H9 (cell line): Measurements from ENCODE around the gene SLITRK6. TPM values are rescaled to one million over a fixed set of nuclear protein-coding genes. Genes with fewer than 3 reads are reported as not detected.

Source experiments
- DNase-seq: peaks from one replicate; pipeline ENCODE4 v3.0.0-alpha.2; 2017
- H2AFZ ChIP-seq: one replicate; pipeline ENCODE4 v1.6.1; 2013; ENCODE audit warnings: mild to moderate bottlenecking, low read length, control low read depth, moderate library complexity
- H2AK5ac ChIP-seq: 2 replicates; pipeline ENCODE4 v1.6.1; 2013; ENCODE audit warnings: low read length, control low read depth, mixed read lengths; ENCODE audit not compliant: insufficient read length
- H2BK120ac ChIP-seq: one replicate; pipeline ENCODE4 v1.6.1; 2013; ENCODE audit warnings: low read depth, mild to moderate bottlenecking, low read length, control low read depth, inconsistent platforms; ENCODE audit not compliant: poor library complexity, severe bottlenecking
- H2BK12ac ChIP-seq: 2 replicates; pipeline ENCODE4 v1.6.1; 2013; ENCODE audit warnings: low read length, control low read depth, mixed read lengths, low read depth; ENCODE audit not compliant: insufficient read length
- H2BK15ac ChIP-seq: 2 replicates; pipeline ENCODE4 v1.6.1; 2013; ENCODE audit warnings: low read depth, low read length, control low read depth
- H2BK20ac ChIP-seq: one replicate; pipeline ENCODE4 v1.6.1; 2013; ENCODE audit warnings: low read depth, mild to moderate bottlenecking, low read length, control low read depth, inconsistent platforms; ENCODE audit not compliant: poor library complexity, severe bottlenecking
- H2BK5ac ChIP-seq: 2 replicates; pipeline ENCODE4 v1.6.1; 2013; ENCODE audit warnings: low read length, control low read depth, mixed read lengths; ENCODE audit not compliant: insufficient read length
- H3K14ac ChIP-seq: 2 replicates; pipeline ENCODE4 v1.6.1; 2013; ENCODE audit warnings: low read length, control low read depth; ENCODE audit not compliant: insufficient read depth
- H3K18ac ChIP-seq: 2 replicates; pipeline ENCODE4 v1.6.1; 2013; ENCODE audit warnings: low read depth, mild to moderate bottlenecking, mixed read lengths, low read length, control low read depth; ENCODE audit not compliant: insufficient read length
- H3K23ac ChIP-seq: 2 replicates; pipeline ENCODE4 v1.6.1; 2013; ENCODE audit warnings: low read length, control low read depth, mixed read lengths, low read depth; ENCODE audit not compliant: insufficient read length
- H3K23me2 ChIP-seq: 2 replicates; pipeline ENCODE4 v1.6.1; 2013; ENCODE audit warnings: low read depth, mild to moderate bottlenecking, mixed read lengths, low read length, control low read depth; ENCODE audit not compliant: insufficient read length, poor library complexity, severe bottlenecking
- H3K27ac ChIP-seq: 2 replicates; pipeline ENCODE4 v1.5.1; 2013; ENCODE audit warnings: low read length, control low read depth, mixed read lengths, low read depth; ENCODE audit not compliant: insufficient read length
- H3K27me3 ChIP-seq: 2 replicates; pipeline ENCODE4 v1.6.1; 2013; ENCODE audit warnings: low read length, control low read depth, inconsistent platforms; ENCODE audit not compliant: insufficient read depth
- H3K4ac ChIP-seq: 2 replicates; pipeline ENCODE4 v1.6.1; 2013; ENCODE audit warnings: low read depth, mild to moderate bottlenecking, control low read depth, inconsistent platforms, low read length, moderate library complexity
- H3K4me1 ChIP-seq: 2 replicates; pipeline ENCODE4 v1.6.1; 2013; ENCODE audit warnings: low read length, control low read depth, inconsistent platforms; ENCODE audit not compliant: insufficient read depth
- H3K4me2 ChIP-seq: 2 replicates; pipeline ENCODE4 v1.6.1; 2013; ENCODE audit warnings: low read length, control low read depth, mixed read lengths; ENCODE audit not compliant: insufficient read length, insufficient read depth
- H3K56ac ChIP-seq: 2 replicates; pipeline ENCODE4 v1.6.1; 2013; ENCODE audit warnings: low read depth, mild to moderate bottlenecking, mixed read lengths, low read length, control low read depth; ENCODE audit not compliant: insufficient read length
- H3K79me1 ChIP-seq: 2 replicates; pipeline ENCODE4 v1.6.1; 2013; ENCODE audit warnings: low read depth, mild to moderate bottlenecking, moderate library complexity, low read length, control low read depth, inconsistent platforms; ENCODE audit not compliant: insufficient read depth, poor library complexity, severe bottlenecking
- H3K79me2 ChIP-seq: 2 replicates; pipeline ENCODE4 v1.6.1; 2013; ENCODE audit warnings: low read length, control low read depth, inconsistent platforms; ENCODE audit not compliant: insufficient read depth
- H3K9ac ChIP-seq: 2 replicates; pipeline ENCODE4 v1.6.1; 2013; ENCODE audit warnings: low read length, control low read depth, mixed read lengths; ENCODE audit not compliant: insufficient read length; ENCODE audit errors: extremely low read depth
- H3K9me3 ChIP-seq: one replicate; pipeline ENCODE4 v1.6.1; 2013; ENCODE audit warnings: low read depth, low read length, inconsistent platforms; ENCODE audit not compliant: control insufficient read depth
- H3T11ph ChIP-seq: one replicate; pipeline ENCODE4 v1.6.1; 2013; ENCODE audit warnings: mild to moderate bottlenecking, low read length, control low read depth, inconsistent platforms
- H4K20me1 ChIP-seq: one replicate; pipeline ENCODE4 v1.6.1; 2013; ENCODE audit not compliant: control insufficient read depth, insufficient read length, insufficient read depth
- H4K5ac ChIP-seq: 2 replicates; pipeline ENCODE4 v1.6.1; 2013; ENCODE audit warnings: low read depth, mild to moderate bottlenecking, mixed read lengths, low read length, control low read depth; ENCODE audit not compliant: insufficient read length
- H4K8ac ChIP-seq: replicated peaks from 2 replicates; pipeline ENCODE4 v1.6.1; 2013; ENCODE audit warnings: low read length, control low read depth, mixed read lengths, low read depth; ENCODE audit not compliant: insufficient read length
- H4K91ac ChIP-seq: 2 replicates; pipeline ENCODE4 v1.6.1; 2013; ENCODE audit warnings: low read depth, mild to moderate bottlenecking, moderate library complexity, mixed read lengths, low read length, control low read depth; ENCODE audit not compliant: insufficient read length
- H3K27ac Mint-ChIP-seq, 3 experiments: 2 replicates in 2 of 3; 3 replicates in 1 of 3; pipeline ENCODE4 v1.8.0; 2020 to 2021; ENCODE audit warnings: mixed read lengths in 3 of 3, mild to moderate bottlenecking in 1 of 3, moderate library complexity in 1 of 3
- H3K27me3 Mint-ChIP-seq: 2 replicates; pipeline ENCODE4 v1.8.0; 2021; ENCODE audit warnings: low read depth, mild to moderate bottlenecking, moderate library complexity, mixed read lengths
- H3K36me3 Mint-ChIP-seq, 3 experiments: 2 replicates in 2 of 3; 3 replicates in 1 of 3; pipeline ENCODE4 v1.8.0; 2020 to 2021; ENCODE audit warnings: low read depth in 3 of 3, mixed read lengths in 3 of 3; ENCODE audit not compliant: insufficient read depth in 1 of 3
- H3K4me1 Mint-ChIP-seq, 2 experiments: 2 replicates each; pipeline ENCODE4 v1.8.0; 2020; ENCODE audit warnings: mixed read lengths in 2 of 2
- H3K4me3 Mint-ChIP-seq, 2 experiments: 2 replicates in 1 of 2; 3 replicates in 1 of 2; pipeline ENCODE4 v1.8.0; 2020 to 2021; ENCODE audit warnings: mild to moderate bottlenecking in 2 of 2, mixed read lengths in 2 of 2, moderate library complexity in 1 of 2
- H3K9me3 Mint-ChIP-seq, 2 experiments: 2 replicates in 1 of 2; 3 replicates in 1 of 2; pipeline ENCODE4 v1.8.0; 2020; ENCODE audit warnings: mild to moderate bottlenecking in 2 of 2, mixed read lengths in 2 of 2, moderate library complexity in 1 of 2
- WGBS: extraction: QIAGEN DNeasy Blood & Tissue Kit; methylation state at CpG from one replicate; pipeline ENCODE4 v1.1.7; 2013; ENCODE audit warnings: missing lambda C conversion rate, low lambda C conversion rate, mixed read lengths; ENCODE audit not compliant: insufficient read length; ENCODE audit errors: extremely low coverage; 5-methylcytosine and 5-hydroxymethylcytosine counted together
- total RNA-seq: library from RNA; stranded (reverse); gene quantifications from 2 replicates; pipeline ENCODE4 v1.2.1, GENCODE V29; 2021
- TF ChIP-seq, protein P1 (sequence below): fragments of 200-600 bp; sonication (generic); conservative IDR thresholded peaks from 3 replicates; pipeline ENCODE4 v1.8.0; 2021; ENCODE audit warnings: antibody characterized with exemption, mild to moderate bottlenecking

Gene SLITRK6
- total RNA-seq, 1 experiment from 2014 or later: not detected

DNA sequence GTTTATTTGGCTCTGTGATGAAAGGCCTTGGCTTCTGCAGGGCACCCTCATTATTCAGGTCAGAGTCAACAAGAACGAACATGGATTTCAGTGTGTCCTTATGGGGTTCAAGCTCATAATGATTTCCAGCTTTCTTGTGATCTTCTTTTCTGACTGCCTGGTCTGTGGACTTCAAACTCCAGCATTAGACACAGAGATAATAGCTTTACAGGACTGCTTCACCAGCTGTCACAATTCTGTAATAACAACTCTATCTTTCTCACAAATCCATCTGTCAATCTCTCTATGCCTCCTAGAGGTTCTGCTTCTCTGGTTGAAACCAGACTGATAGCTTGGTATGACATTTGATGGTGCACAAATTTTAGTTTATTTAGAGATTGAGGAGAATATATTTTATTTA lies 13.1 kb upstream of the SLITRK6 start:
- no peak overlapping the region for H2BK12ac ChIP-seq
- no peak overlapping the region for H2BK5ac ChIP-seq
- H3K4me2 ChIP-seq: no peak overlapping the region
- no peak overlapping the region for H3K27ac ChIP-seq
- no peak overlapping the region for H3K14ac ChIP-seq
- no peak overlapping the region for H2BK15ac ChIP-seq
- H3K9ac ChIP-seq: no peak overlapping the region
- H3K4ac ChIP-seq: no peak overlapping the region
- no peak overlapping the region for H3K56ac ChIP-seq
- Mint-ChIP-seq H3K27me3 (no peaks in the 10 kb centered on the region), H3K4me3 (no peak overlapping the region), H3K4me1 (no peaks in the 10 kb centered on the region), H3K36me3 (peaks cover 0 to 3% (median 2%) of the 10 kb centered on the region in 3 experiments; a peak in 3 of 7 replicates), H3K27ac (no peak overlapping the region), H3K9me3 (peaks cover 3% of the 10 kb centered on the region in 2 experiments; a peak in 4 of 5 replicates)
- H4K91ac ChIP-seq: no peak overlapping the region
- no peak for DNase-seq
- no peak overlapping the region for H4K8ac ChIP-seq
- H3K4me1 ChIP-seq: no peaks in the 10 kb centered on the region
- no peaks in the 10 kb centered on the region for H4K20me1 ChIP-seq
- no CpG with 5 or more reads among the region's 1 CpG for WGBS
- H2AK5ac ChIP-seq: no peak overlapping the region
- no peaks in the 10 kb centered on the region for H3K9me3 ChIP-seq
- H3T11ph ChIP-seq: no peak overlapping the region
- H3K79me1 ChIP-seq: no peaks in the 10 kb centered on the region
- no peaks in the 10 kb centered on the region for H3K23me2 ChIP-seq
- TF ChIP-seq, protein P1, sequence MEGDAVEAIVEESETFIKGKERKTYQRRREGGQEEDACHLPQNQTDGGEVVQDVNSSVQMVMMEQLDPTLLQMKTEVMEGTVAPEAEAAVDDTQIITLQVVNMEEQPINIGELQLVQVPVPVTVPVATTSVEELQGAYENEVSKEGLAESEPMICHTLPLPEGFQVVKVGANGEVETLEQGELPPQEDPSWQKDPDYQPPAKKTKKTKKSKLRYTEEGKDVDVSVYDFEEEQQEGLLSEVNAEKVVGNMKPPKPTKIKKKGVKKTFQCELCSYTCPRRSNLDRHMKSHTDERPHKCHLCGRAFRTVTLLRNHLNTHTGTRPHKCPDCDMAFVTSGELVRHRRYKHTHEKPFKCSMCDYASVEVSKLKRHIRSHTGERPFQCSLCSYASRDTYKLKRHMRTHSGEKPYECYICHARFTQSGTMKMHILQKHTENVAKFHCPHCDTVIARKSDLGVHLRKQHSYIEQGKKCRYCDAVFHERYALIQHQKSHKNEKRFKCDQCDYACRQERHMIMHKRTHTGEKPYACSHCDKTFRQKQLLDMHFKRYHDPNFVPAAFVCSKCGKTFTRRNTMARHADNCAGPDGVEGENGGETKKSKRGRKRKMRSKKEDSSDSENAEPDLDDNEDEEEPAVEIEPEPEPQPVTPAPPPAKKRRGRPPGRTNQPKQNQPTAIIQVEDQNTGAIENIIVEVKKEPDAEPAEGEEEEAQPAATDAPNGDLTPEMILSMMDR: no peak
- H3K27me3 ChIP-seq: no peaks in the 10 kb centered on the region
- no peaks in the 10 kb centered on the region for H3K79me2 ChIP-seq
- H3K18ac ChIP-seq: no peak overlapping the region
- H3K23ac ChIP-seq: no peak overlapping the region
- no peak overlapping the region for H2BK120ac ChIP-seq
- H2BK20ac ChIP-seq: no peak overlapping the region
- no peak overlapping the region for H2AFZ ChIP-seq
- H4K5ac ChIP-seq: no peak overlapping the region
